ENCODE data around the gene LACTB. TPM values are rescaled to one million over a fixed set of nuclear protein-coding genes. Genes with fewer than 3 reads are reported as not detected.
A peak's percentile ranks its signal among the peaks of the same experiment; 100 is the strongest.

LACTB gene
- total and polyA plus RNA-seq, 2 of the 13 experiments (the other 11 are each of a cell fraction or from before 2014, with no cell fraction given), result 14.8 to 23.0 TPM

DNA sequence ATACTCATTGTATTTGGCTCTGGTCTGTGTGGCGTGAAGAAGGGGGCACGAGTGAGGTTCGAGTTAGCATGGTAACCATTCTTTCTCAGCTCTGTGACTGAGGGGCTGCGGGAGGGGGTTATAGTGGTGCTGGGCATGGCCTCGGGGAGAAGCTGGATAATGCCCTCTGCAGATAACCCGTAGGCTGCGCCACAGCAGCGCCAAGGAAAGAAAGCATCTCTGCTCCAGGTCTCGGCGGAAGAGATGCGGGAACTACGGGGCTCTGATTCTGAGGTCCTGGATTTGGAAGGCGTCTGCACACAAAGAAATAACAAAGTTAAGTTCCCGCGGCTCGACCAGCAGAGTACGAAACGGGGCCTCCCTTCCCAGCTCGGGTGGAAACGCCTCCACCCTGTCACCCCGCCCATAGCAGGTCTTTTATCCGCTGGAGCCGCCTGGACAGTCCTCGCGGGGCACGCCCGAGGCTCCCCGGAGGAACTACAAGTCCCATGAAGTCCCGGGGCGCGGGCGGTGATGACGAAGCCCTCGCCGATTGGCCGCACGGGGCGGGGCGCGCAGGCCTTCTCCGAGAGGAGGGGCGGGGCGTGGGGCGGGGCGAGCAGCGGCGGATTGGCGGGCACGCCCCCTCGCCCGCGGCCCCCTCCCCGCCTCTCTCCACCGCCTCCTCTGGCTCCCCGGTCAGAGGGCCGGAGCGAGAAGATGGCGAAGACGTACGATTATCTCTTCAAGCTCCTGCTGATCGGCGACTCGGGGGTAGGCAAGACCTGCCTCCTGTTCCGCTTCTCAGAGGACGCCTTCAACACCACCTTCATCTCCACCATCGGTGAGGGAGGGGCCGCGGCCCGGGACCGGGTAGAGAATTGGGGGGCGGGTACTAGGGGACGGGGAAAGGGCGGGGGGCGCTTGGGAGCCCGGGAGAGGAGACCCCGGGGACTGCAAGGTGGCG lies 67.5 kb downstream of the LACTB start, which contains the start of gene RAB8B (continued):
- TF ChIP-seq, protein P1, sequence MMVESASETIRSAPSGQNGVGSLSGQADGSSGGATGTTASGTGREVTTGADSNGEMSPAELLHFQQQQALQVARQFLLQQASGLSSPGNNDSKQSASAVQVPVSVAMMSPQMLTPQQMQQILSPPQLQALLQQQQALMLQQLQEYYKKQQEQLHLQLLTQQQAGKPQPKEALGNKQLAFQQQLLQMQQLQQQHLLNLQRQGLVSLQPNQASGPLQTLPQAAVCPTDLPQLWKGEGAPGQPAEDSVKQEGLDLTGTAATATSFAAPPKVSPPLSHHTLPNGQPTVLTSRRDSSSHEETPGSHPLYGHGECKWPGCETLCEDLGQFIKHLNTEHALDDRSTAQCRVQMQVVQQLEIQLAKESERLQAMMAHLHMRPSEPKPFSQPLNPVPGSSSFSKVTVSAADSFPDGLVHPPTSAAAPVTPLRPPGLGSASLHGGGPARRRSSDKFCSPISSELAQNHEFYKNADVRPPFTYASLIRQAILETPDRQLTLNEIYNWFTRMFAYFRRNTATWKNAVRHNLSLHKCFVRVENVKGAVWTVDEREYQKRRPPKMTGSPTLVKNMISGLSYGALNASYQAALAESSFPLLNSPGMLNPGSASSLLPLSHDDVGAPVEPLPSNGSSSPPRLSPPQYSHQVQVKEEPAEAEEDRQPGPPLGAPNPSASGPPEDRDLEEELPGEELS (CRISPR knock-in tag; IDR thresholded peaks at IDR 0.05), result no peak
- no peak for TF ChIP-seq LCORL (IDR thresholded peaks at IDR 0.05)
- TF ChIP-seq LCORL (CRISPR knock-in tag; IDR thresholded peaks at IDR 0.05), result 0 out of 2 replicates have a peak, but pooled peaks have one; percentile 14
- no peak for TF ChIP-seq KLF15 (CRISPR knock-in tag; IDR thresholded peaks at IDR 0.05; ENCODE audit: borderline replicate concordance)
- TF ChIP-seq BHLHE40 (IDR thresholded peaks at IDR 0.05; ENCODE audit: low read length), result no peak
- TF ChIP-seq, protein P2, sequence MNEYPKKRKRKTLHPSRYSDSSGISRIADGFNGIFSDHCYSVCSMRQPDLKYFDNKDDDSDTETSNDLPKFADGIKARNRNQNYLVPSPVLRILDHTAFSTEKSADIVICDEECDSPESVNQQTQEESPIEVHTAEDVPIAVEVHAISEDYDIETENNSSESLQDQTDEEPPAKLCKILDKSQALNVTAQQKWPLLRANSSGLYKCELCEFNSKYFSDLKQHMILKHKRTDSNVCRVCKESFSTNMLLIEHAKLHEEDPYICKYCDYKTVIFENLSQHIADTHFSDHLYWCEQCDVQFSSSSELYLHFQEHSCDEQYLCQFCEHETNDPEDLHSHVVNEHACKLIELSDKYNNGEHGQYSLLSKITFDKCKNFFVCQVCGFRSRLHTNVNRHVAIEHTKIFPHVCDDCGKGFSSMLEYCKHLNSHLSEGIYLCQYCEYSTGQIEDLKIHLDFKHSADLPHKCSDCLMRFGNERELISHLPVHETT (CRISPR knock-in tag; conservative IDR thresholded peaks at IDR 0.05), result no peak
- TF ChIP-seq SMARCE1 (IDR thresholded peaks at IDR 0.05; ENCODE audit: borderline replicate concordance), result no peak
- peak; percentile 45 for TF ChIP-seq ASH2L (IDR thresholded peaks at IDR 0.05; ENCODE audit: insufficient read length, low read depth, low read length)
- TF ChIP-seq ATF7-NPFF (CRISPR knock-in tag; IDR thresholded peaks at IDR 0.05; ENCODE audit: low read depth), result 0 out of 2 replicates have a peak, but pooled peaks have one; percentile 17
- TF ChIP-seq ZNF563 (CRISPR knock-in tag; IDR thresholded peaks at IDR 0.05), result no peak
- TF ChIP-seq, protein P3, sequence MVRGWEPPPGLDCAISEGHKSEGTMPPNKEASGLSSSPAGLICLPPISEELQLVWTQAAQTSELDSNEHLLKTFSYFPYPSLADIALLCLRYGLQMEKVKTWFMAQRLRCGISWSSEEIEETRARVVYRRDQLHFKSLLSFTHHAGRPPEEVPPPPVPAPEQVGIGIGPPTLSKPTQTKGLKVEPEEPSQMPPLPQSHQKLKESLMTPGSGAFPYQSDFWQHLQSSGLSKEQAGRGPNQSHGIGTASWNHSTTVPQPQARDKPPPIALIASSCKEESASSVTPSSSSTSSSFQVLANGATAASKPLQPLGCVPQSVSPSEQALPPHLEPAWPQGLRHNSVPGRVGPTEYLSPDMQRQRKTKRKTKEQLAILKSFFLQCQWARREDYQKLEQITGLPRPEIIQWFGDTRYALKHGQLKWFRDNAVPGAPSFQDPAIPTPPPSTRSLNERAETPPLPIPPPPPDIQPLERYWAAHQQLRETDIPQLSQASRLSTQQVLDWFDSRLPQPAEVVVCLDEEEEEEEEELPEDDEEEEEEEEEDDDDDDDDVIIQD (CRISPR knock-in tag; IDR thresholded peaks at IDR 0.05; ENCODE audit: low read depth), result no peak
- no peak for TF ChIP-seq GLI4 (CRISPR knock-in tag; IDR thresholded peaks at IDR 0.05; ENCODE audit: borderline replicate concordance)
- TF ChIP-seq, protein P4, sequence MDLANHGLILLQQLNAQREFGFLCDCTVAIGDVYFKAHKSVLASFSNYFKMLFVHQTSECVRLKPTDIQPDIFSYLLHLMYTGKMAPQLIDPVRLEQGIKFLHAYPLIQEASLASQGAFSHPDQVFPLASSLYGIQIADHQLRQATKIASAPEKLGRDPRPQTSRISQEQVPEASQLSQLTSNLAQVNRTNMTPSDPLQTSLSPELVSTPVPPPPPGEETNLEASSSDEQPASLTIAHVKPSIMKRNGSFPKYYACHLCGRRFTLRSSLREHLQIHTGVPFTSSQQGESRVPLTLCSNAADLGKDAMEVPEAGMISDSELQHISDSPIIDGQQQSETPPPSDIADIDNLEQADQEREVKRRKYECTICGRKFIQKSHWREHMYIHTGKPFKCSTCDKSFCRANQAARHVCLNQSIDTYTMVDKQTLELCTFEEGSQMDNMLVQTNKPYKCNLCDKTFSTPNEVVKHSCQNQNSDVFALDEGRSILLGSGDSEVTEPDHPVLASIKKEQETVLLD (CRISPR knock-in tag; IDR thresholded peaks at IDR 0.05; ENCODE audit: low read depth), result no peak
- peak; percentile 84 for TF ChIP-seq NFYB (CRISPR knock-in tag; IDR thresholded peaks at IDR 0.05)
- TF ChIP-seq SCMH1 (CRISPR knock-in tag; IDR thresholded peaks at IDR 0.05; ENCODE audit: borderline replicate concordance), result no peak
- TF ChIP-seq ATM (IDR thresholded peaks at IDR 0.05; ENCODE audit: borderline replicate concordance), result no peak
- TF ChIP-seq ZNF644 (CRISPR knock-in tag; IDR thresholded peaks at IDR 0.05; ENCODE audit: low read depth), result no peak
- no peak for TF ChIP-seq PTBP1 (IDR thresholded peaks at IDR 0.05; ENCODE audit: low read depth, low read length, poor library complexity, severe bottlenecking)
- no peak for TF ChIP-seq ZFYVE20 (CRISPR knock-in tag; IDR thresholded peaks at IDR 0.05; ENCODE audit: borderline replicate concordance, low read depth)

All from HepG2 (cell line).